HepG2 (cell line): ENCODE measurements around the gene GGACT. TPM values are rescaled to one million over a fixed set of nuclear protein-coding genes. Genes with fewer than 3 reads are reported as not detected.

ENCODE experiments used
- DDIT3 ChIP-seq: sonication (generic); formaldehyde crosslinking; IDR thresholded peaks from 2 replicates; pipeline ENCODE4 v1.4.0; 2020; ENCODE audit warnings: mild to moderate bottlenecking, missing genetic modification reagents
- GFI1 ChIP-seq: sonication (generic); formaldehyde crosslinking; IDR thresholded peaks from 2 replicates; pipeline ENCODE4 v1.5.0; 2020; ENCODE audit warnings: missing genetic modification reagents, mild to moderate bottlenecking, borderline replicate concordance
- HHEX ChIP-seq: IDR thresholded peaks from 2 replicates; pipeline ENCODE4 v1.6.1; 2016; ENCODE audit warnings: control low read depth
- HIVEP1 ChIP-seq: sonication (generic); formaldehyde crosslinking; IDR thresholded peaks from 2 replicates; pipeline ENCODE4 v1.4.0; 2020; ENCODE audit warnings: mild to moderate bottlenecking, missing genetic modification reagents
- JUN ChIP-seq: sonication (generic); formaldehyde crosslinking; IDR thresholded peaks from 2 replicates; pipeline ENCODE4 v1.4.0; 2020; ENCODE audit warnings: mild to moderate bottlenecking, missing genetic modification reagents
- MIER2 ChIP-seq: IDR thresholded peaks from 2 replicates; pipeline ENCODE4 v1.6.1; 2016; ENCODE audit warnings: missing biosample characterization, missing genetic modification reagents
- NBN ChIP-seq: fragments of 450-650 bp; conservative IDR thresholded peaks from 2 replicates; pipeline ENCODE4 v1.6.1; 2017
- NR2F6 ChIP-seq, 2 experiments: IDR thresholded peaks; 2 replicates each; pipeline ENCODE4 v1.6.1; 2016; ENCODE audit warnings: antibody characterized with exemption in 1 of 2, mild to moderate bottlenecking in 1 of 2
- PRPF4 ChIP-seq: fragments of 200-400 bp; formaldehyde crosslinking; IDR thresholded peaks from 2 replicates; pipeline ENCODE4 v1.6.1; 2016; ENCODE audit warnings: low read length, low read depth; ENCODE audit not compliant: poor library complexity, severe bottlenecking
- REXO4 ChIP-seq: sonication (generic); formaldehyde crosslinking; IDR thresholded peaks from 2 replicates; pipeline ENCODE4 v1.8.0; 2022; ENCODE audit warnings: missing genetic modification reagents, mild to moderate bottlenecking, borderline replicate concordance
- SNRNP70 ChIP-seq: fragments of 200-400 bp; formaldehyde crosslinking; IDR thresholded peaks from 2 replicates; pipeline ENCODE4 v1.6.1; 2017; ENCODE audit warnings: mild to moderate bottlenecking, low read depth, low read length, moderate library complexity
- SRSF1 ChIP-seq: fragments of 200-400 bp; formaldehyde crosslinking; optimal IDR thresholded peaks from 2 replicates; pipeline ENCODE3; 2017; ENCODE audit warnings: mild to moderate bottlenecking, low read depth, low read length, moderate library complexity
- SSRP1 ChIP-seq: IDR thresholded peaks from 2 replicates; pipeline ENCODE4 v1.6.1; 2016; ENCODE audit warnings: control low read depth
- TOPORS ChIP-seq: sonication (generic); formaldehyde crosslinking; IDR thresholded peaks from 2 replicates; pipeline ENCODE4 v1.8.0; 2023; ENCODE audit warnings: mild to moderate bottlenecking, missing genetic modification reagents
- ZNF207 ChIP-seq: fragments of 450-650 bp; IDR thresholded peaks from 2 replicates; pipeline ENCODE4 v1.6.1; 2016; ENCODE audit warnings: antibody characterized with exemption, borderline replicate concordance
- ZNF3 ChIP-seq: IDR thresholded peaks from 2 replicates; pipeline ENCODE4 v1.7.0; 2017; ENCODE audit warnings: inconsistent platforms
- ZNF547 ChIP-seq: sonication (generic); formaldehyde crosslinking; IDR thresholded peaks from 2 replicates; pipeline ENCODE4 v1.5.1; 2020; ENCODE audit warnings: mild to moderate bottlenecking, missing genetic modification reagents
- ZNF570 ChIP-seq: sonication (generic); formaldehyde crosslinking; IDR thresholded peaks from 2 replicates; pipeline ENCODE4 v1.4.0; 2020; ENCODE audit warnings: mild to moderate bottlenecking, missing genetic modification reagents, borderline replicate concordance
- ZNF737 ChIP-seq: sonication (generic); formaldehyde crosslinking; IDR thresholded peaks from 2 replicates; pipeline ENCODE4 v1.5.0; 2020; ENCODE audit warnings: missing genetic modification reagents, mild to moderate bottlenecking, borderline replicate concordance
- ZNF788 ChIP-seq: sonication (generic); formaldehyde crosslinking; IDR thresholded peaks from 2 replicates; pipeline ENCODE4 v1.5.0; 2020; ENCODE audit warnings: mild to moderate bottlenecking, missing genetic modification reagents, borderline replicate concordance
- ZSCAN30 ChIP-seq: sonication (generic); formaldehyde crosslinking; IDR thresholded peaks from 2 replicates; pipeline ENCODE4 v1.5.0; 2020; ENCODE audit warnings: mild to moderate bottlenecking, missing genetic modification reagents
- ZSCAN31 ChIP-seq: sonication (generic); formaldehyde crosslinking; IDR thresholded peaks from 2 replicates; pipeline ENCODE4 v1.5.0; 2020; ENCODE audit warnings: low read depth, mild to moderate bottlenecking, missing genetic modification reagents
- polyA plus RNA-seq, 8 experiments: library from polyadenylated mRNA; depleted of rRNA in 3 of 8; stranded (reverse) in 7 of 8; unstranded in 1 of 8; fragments of >200 nt; fragmentation: Illumina TruSeq in 4 of 8; extraction: Trizol in 4 of 8; gene quantifications; 2 replicates each; pipeline versions ENCODE4 v1.2.1 to v1.2.3, GENCODE V29; 2011 to 2016; ENCODE audit warnings: low read depth in 4 of 8, missing spikeins in 1 of 8, mixed read lengths in 1 of 8; ENCODE audit not compliant: insufficient read depth in 1 of 8
- total RNA-seq, 5 experiments: library from RNA; depleted of rRNA; stranded (reverse); fragments of >200 nt; fragmentation: Illumina TruSeq; extraction: Trizol; gene quantifications; 2 replicates each; pipeline ENCODE4 v1.2.3, GENCODE V29; 2016; ENCODE audit warnings: low read depth in 1 of 5
- TF ChIP-seq, protein P1 (sequence below): sonication (generic); formaldehyde crosslinking; IDR thresholded peaks from 2 replicates; pipeline ENCODE4 v1.4.0; 2020; ENCODE audit warnings: missing genetic modification reagents
- TF ChIP-seq, protein P2 (sequence below): sonication (generic); formaldehyde crosslinking; IDR thresholded peaks from 2 replicates; pipeline ENCODE4 v1.5.0; 2020; ENCODE audit warnings: mild to moderate bottlenecking, missing genetic modification reagents, borderline replicate concordance
- TF ChIP-seq, protein P3 (sequence below): sonication (generic); formaldehyde crosslinking; IDR thresholded peaks from 2 replicates; pipeline ENCODE4 v1.4.0; 2020; ENCODE audit warnings: mild to moderate bottlenecking, missing genetic modification reagents

GGACT gene
- total and polyA plus RNA-seq, 2 of the 13 experiments (the other 11 are each of a cell fraction or from before 2014, with no cell fraction given), result 1.7 to 1.9 TPM

DNA sequence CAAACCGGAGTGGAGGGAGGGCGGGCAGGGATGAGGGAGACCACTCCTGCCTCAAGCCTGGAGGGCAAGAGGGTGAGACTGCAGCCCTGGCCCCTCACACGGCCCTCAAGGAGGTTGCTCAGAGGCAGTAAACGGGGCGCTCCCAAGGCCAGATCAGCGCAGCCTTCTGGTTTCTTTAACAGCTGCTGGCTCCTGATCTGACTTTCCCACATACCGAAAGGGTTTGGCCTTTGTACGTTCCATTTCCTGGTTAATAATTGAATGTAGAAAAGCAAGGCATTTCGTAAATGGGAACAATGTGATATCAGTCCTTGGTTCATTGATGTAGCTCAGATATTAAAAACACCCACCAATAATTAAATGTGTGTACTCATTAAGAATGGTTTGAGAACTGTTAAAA lies 71.5 kb downstream of the GGACT start (continued):
- TF ChIP-seq, protein P1, sequence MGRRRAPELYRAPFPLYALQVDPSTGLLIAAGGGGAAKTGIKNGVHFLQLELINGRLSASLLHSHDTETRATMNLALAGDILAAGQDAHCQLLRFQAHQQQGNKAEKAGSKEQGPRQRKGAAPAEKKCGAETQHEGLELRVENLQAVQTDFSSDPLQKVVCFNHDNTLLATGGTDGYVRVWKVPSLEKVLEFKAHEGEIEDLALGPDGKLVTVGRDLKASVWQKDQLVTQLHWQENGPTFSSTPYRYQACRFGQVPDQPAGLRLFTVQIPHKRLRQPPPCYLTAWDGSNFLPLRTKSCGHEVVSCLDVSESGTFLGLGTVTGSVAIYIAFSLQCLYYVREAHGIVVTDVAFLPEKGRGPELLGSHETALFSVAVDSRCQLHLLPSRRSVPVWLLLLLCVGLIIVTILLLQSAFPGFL, result no peak
- TF ChIP-seq ZNF788 (CRISPR knock-in tag), result no peak
- TF ChIP-seq NR2F6 (IDR thresholded peaks at IDR 0.05), result 0 out of 2 replicates have a peak, but pooled peaks have one; percentile 18
- TF ChIP-seq NR2F6 (CRISPR knock-in tag; IDR thresholded peaks at IDR 0.05), result no peak
- TF ChIP-seq, protein P2, sequence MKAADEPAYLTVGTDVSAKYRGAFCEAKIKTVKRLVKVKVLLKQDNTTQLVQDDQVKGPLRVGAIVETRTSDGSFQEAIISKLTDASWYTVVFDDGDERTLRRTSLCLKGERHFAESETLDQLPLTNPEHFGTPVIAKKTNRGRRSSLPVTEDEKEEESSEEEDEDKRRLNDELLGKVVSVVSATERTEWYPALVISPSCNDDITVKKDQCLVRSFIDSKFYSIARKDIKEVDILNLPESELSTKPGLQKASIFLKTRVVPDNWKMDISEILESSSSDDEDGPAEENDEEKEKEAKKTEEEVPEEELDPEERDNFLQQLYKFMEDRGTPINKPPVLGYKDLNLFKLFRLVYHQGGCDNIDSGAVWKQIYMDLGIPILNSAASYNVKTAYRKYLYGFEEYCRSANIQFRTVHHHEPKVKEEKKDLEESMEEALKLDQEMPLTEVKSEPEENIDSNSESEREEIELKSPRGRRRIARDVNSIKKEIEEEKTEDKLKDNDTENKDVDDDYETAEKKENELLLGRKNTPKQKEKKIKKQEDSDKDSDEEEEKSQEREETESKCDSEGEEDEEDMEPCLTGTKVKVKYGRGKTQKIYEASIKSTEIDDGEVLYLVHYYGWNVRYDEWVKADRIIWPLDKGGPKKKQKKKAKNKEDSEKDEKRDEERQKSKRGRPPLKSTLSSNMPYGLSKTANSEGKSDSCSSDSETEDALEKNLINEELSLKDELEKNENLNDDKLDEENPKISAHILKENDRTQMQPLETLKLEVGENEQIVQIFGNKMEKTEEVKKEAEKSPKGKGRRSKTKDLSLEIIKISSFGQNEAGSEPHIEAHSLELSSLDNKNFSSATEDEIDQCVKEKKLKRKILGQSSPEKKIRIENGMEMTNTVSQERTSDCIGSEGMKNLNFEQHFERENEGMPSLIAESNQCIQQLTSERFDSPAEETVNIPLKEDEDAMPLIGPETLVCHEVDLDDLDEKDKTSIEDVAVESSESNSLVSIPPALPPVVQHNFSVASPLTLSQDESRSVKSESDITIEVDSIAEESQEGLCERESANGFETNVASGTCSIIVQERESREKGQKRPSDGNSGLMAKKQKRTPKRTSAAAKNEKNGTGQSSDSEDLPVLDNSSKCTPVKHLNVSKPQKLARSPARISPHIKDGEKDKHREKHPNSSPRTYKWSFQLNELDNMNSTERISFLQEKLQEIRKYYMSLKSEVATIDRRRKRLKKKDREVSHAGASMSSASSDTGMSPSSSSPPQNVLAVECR (CRISPR knock-in tag), result no peak; the same call in 1 of the 2 replicates
- TF ChIP-seq ZNF570 (CRISPR knock-in tag), result no peak
- no peak for TF ChIP-seq SSRP1
- no peak for TF ChIP-seq ZNF737 (CRISPR knock-in tag)
- TF ChIP-seq, protein P3, sequence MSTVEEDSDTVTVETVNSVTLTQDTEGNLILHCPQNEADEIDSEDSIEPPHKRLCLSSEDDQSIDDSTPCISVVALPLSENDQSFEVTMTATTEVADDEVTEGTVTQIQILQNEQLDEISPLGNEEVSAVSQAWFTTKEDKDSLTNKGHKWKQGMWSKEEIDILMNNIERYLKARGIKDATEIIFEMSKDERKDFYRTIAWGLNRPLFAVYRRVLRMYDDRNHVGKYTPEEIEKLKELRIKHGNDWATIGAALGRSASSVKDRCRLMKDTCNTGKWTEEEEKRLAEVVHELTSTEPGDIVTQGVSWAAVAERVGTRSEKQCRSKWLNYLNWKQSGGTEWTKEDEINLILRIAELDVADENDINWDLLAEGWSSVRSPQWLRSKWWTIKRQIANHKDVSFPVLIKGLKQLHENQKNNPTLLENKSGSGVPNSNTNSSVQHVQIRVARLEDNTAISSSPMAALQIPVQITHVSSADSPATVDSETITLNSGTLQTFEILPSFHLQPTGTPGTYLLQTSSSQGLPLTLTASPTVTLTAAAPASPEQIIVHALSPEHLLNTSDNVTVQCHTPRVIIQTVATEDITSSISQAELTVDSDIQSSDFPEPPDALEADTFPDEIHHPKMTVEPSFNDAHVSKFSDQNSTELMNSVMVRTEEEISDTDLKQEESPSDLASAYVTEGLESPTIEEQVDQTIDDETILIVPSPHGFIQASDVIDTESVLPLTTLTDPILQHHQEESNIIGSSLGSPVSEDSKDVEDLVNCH (CRISPR knock-in tag), result no peak
- no peak for TF ChIP-seq HHEX (CRISPR knock-in tag)
- no peak for TF ChIP-seq PRPF4
- no peak for TF ChIP-seq MIER2 (CRISPR knock-in tag)
- TF ChIP-seq ZNF547 (CRISPR knock-in tag), result no peak
- TF ChIP-seq TOPORS (CRISPR knock-in tag), result no peak
- no peak for TF ChIP-seq ZSCAN31
- no peak for TF ChIP-seq ZNF207
- TF ChIP-seq GFI1 (CRISPR knock-in tag), result no peak
- TF ChIP-seq ZSCAN30, result no peak
- TF ChIP-seq DDIT3 (CRISPR knock-in tag), result no peak
- no peak for TF ChIP-seq SRSF1
- TF ChIP-seq REXO4 (CRISPR knock-in tag), result no peak
- TF ChIP-seq JUN (CRISPR knock-in tag), result no peak
- no peak for TF ChIP-seq ZNF3
- no peak for TF ChIP-seq HIVEP1 (CRISPR knock-in tag)
- no peak for TF ChIP-seq SNRNP70
- TF ChIP-seq NBN, result no peak
